Tibial artery (tissue), 4 donors: Measurements from ENCODE around the gene TMEM239.
"Not testable (repeated sequence)": the region's sequence is repeated elsewhere in the genome, so short reads cannot be mapped to it uniquely, and the experiment has no call there.

Experiments
- DNase-seq, 2 donors: peaks; one replicate each; pipeline ENCODE4 v3.0.0-alpha.2; 2019
- H3K27ac ChIP-seq, 2 donors: fragments of 200-600 bp; sonication (generic) in 1 of 2; 1 replicate in 1 of 2; 2 replicates in 1 of 2; pipeline ENCODE4 v1.5.1; 2018 to 2019; ENCODE audit warnings: mild to moderate bottlenecking in 1 of 2
- H3K27me3 ChIP-seq, 2 donors: fragments of 200-600 bp; sonication (generic) in 1 of 2; one replicate each; pipeline versions ENCODE4 v1.5.1 to v1.6.0; 2016 to 2019
- H3K36me3 ChIP-seq, 3 donors: fragments of 200-600 bp; sonication (generic) in 2 of 3; one replicate each; pipeline ENCODE4 v1.5.1; 2016 to 2019; ENCODE audit warnings: mild to moderate bottlenecking in 2 of 3
- H3K4me1 ChIP-seq, 4 donors: fragments of 200-600 bp; sonication (generic) in 2 of 4; 1 replicate in 3 of 4; 2 replicates in 1 of 4; pipeline ENCODE4 v1.5.1; 2016 to 2019
- H3K4me3 ChIP-seq, 2 donors: fragments of 200-600 bp; sonication (generic) in 1 of 2; 1 replicate in 1 of 2; 2 replicates in 1 of 2; pipeline ENCODE4 v1.5.1; 2018 to 2019; ENCODE audit warnings: mild to moderate bottlenecking in 2 of 2
- H3K9me3 ChIP-seq, 3 donors: fragments of 200-600 bp; sonication (generic) in 1 of 3; one replicate each; pipeline ENCODE4 v1.5.1; 2016 to 2019
- intact Hi-C: fragments of 100-400 bp; cut with DNase I; formaldehyde crosslinking; loops from one replicate; pipeline ENCODE4 v1.15.0; 2023; ENCODE audit warnings: low total_unique reads
- TF ChIP-seq, protein P1 (sequence below), 2 experiments: fragments of 200-600 bp in 1 of 2; fragments of 450-650 bp in 1 of 2; IDR thresholded peaks; one replicate each; pipeline ENCODE4 v1.5.1; 2017 to 2019; ENCODE audit warnings: antibody characterized with exemption in 2 of 2, mild to moderate bottlenecking in 1 of 2, moderate library complexity in 1 of 2

The TMEM239 gene

GRCh38 chr20:2807019-2807418 lies 9.1 kb upstream of the TMEM239 start:
- peaks cover 0 to 6% (median 5%) of the 10 kb centered on the region in 3 donors for H3K9me3 ChIP-seq
- H3K4me3 ChIP-seq, result no peak overlapping the region
- peaks cover 0 to 7% (median 4%) of the 10 kb centered on the region in 4 donors for H3K4me1 ChIP-seq
- peaks cover 0 to 87% of the 10 kb centered on the region in 2 donors for H3K27me3 ChIP-seq
- no peak for DNase-seq
- no peaks in the 10 kb centered on the region for H3K36me3 ChIP-seq
- TF ChIP-seq, protein P1, sequence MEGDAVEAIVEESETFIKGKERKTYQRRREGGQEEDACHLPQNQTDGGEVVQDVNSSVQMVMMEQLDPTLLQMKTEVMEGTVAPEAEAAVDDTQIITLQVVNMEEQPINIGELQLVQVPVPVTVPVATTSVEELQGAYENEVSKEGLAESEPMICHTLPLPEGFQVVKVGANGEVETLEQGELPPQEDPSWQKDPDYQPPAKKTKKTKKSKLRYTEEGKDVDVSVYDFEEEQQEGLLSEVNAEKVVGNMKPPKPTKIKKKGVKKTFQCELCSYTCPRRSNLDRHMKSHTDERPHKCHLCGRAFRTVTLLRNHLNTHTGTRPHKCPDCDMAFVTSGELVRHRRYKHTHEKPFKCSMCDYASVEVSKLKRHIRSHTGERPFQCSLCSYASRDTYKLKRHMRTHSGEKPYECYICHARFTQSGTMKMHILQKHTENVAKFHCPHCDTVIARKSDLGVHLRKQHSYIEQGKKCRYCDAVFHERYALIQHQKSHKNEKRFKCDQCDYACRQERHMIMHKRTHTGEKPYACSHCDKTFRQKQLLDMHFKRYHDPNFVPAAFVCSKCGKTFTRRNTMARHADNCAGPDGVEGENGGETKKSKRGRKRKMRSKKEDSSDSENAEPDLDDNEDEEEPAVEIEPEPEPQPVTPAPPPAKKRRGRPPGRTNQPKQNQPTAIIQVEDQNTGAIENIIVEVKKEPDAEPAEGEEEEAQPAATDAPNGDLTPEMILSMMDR (IDR thresholded peaks at IDR 0.05), result no peak
- intact Hi-C loops, result no loop called here
- no peak overlapping the region for H3K27ac ChIP-seq

DNA sequence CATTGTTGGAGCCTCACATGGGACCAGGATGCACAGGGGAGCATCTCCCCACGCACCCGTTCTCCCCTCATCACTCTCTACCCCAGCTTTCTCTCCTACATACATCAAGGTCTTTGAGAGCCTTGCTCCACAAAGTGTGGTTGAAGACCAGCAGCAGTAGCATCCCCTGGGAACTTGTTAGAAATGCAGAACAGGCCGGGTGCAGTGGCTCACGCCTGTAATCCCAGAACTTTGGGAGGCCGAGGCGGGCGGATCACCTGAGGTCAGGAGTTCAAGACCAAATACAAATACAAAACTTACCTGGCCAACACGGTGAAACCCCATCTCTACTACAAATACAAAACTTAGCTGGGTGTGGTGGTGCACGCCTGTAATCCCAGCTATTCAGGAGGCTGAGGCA lies 8.2 kb upstream of the TMEM239 start:
- peaks cover 0 to 13% (median 8%) of the 10 kb centered on the region in 3 donors for H3K9me3 ChIP-seq
- H3K4me3 ChIP-seq, intact Hi-C loops, H3K27ac ChIP-seq, H3K4me1 ChIP-seq, DNase-seq, H3K36me3 ChIP-seq: not testable (repeated sequence)
- peaks cover 0 to 81% of the 10 kb centered on the region in 2 donors for H3K27me3 ChIP-seq

DNA sequence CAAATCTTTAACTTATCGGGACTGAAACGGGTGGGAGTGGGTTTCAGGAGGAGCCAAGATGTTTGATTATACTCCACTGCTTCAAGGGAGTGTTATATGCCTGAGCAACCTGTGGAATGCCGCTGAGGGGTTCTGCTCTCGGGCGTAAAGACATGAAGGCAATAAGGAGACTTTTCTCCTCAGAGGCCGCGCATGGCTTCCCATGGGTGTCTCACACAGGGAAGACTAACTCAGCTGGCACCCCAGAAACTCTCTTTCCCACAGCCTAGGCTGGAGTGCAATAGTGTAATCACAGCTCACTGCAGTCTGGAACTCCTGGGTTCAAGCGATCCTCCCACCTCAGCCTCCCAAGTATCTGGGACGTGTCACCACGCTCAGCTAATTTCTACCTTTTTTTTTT lies 6.5 kb upstream of the TMEM239 start:
- intact Hi-C loops, result no loop called here
- Histone ChIP-seq H3K27ac (no peak overlapping the region), H3K36me3 (no peaks in the 10 kb centered on the region), H3K9me3 (peaks cover 0 to 13% (median 8%) of the 10 kb centered on the region in 3 donors), H3K4me3 (no peak overlapping the region), H3K27me3 (peaks cover 0 to 70% of the 10 kb centered on the region in 2 donors), H3K4me1 (peaks cover 0 to 7% (median 4%) of the 10 kb centered on the region in 4 donors)
- DNase-seq, result no peak
- TF ChIP-seq, protein P1 (IDR thresholded peaks at IDR 0.05), result no peak

DNA sequence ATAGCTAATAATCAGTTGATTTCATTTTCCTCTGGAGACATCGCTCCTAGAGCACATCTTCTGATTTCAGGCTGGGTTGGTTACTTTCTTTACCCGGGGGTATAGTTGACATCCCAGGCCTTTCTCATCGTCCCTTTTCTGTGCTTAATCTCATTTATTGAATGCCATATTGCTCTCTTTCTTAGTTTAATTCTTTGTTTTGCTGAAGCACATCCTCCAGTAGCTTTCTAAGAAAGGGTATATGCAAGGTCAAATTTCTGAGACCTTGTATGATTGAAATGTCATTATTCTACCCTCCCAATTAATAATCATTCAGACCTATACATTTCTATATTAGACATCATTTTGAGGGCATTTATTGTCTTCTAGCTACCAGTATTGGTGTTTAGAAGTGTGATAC lies 4.0 kb upstream of the TMEM239 start:
- Histone ChIP-seq H3K4me1 (no peaks in the 10 kb centered on the region), H3K36me3 (no peaks in the 10 kb centered on the region), H3K9me3 (peaks cover 0 to 13% (median 8%) of the 10 kb centered on the region in 3 donors), H3K27me3 (peaks cover 0 to 63% of the 10 kb centered on the region in 2 donors), H3K4me3 (no peak overlapping the region), H3K27ac (no peak overlapping the region)
- TF ChIP-seq, protein P1 (IDR thresholded peaks at IDR 0.05), result no peak
- intact Hi-C loops, result no loop called here
- no peak for DNase-seq

DNA sequence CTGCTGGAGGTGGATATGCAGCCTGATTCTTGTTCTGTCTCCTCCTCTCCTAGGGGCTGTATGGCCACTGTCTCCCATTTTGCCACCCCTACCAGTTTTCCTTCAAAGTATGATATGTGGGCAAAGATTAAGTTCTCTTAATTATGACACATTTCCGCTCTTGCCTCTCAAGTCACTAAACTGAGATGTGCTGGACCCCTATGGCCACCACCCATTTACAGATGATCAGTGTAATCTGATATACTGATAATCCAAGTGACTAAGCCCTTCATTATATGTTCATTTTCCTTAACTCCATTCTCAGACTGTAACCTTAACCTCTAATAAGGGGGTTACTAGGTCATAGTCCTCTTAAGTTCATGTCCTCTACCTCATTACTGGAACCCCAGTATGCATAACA lies 2.1 kb upstream of the TMEM239 start:
- no peak for DNase-seq
- Histone ChIP-seq H3K4me3 (no peak overlapping the region), H3K4me1 (no peaks in the 10 kb centered on the region), H3K27ac (no peak overlapping the region), H3K9me3 (peaks cover 0 to 13% (median 8%) of the 10 kb centered on the region in 3 donors), H3K27me3 (peaks cover 0 to 58% of the 10 kb centered on the region in 2 donors), H3K36me3 (no peaks in the 10 kb centered on the region)
- intact Hi-C loops, result no loop called here
- TF ChIP-seq, protein P1 (IDR thresholded peaks at IDR 0.05), result no peak

GRCh38 chr20:2814587-2815051 lies 1.5 kb upstream of the TMEM239 start, which contains the start of gene C20orf141:
Gene C20orf141 (plus strand): TSS chr20:2814987. CDS start chr20:2815185, 198 bp downstream.
- Histone ChIP-seq H3K27me3 (peaks cover 0 to 58% of the 10 kb centered on the region in 2 donors), H3K36me3 (no peaks in the 10 kb centered on the region), H3K4me3 (no peak within 1 kb of the TSS), H3K4me1 (no peaks in the 10 kb centered on the region), H3K9me3 (peaks cover 0 to 13% (median 8%) of the 10 kb centered on the region in 3 donors), H3K27ac (no peak within 1 kb of the TSS)
- no peak for DNase-seq
- intact Hi-C loops, result no loop called here
- TF ChIP-seq, protein P1 (IDR thresholded peaks at IDR 0.05), result no peak
